Endodermal cell (in vitro differentiated cells): ENCODE data around the gene ENG. TPM values are rescaled to one million over a fixed set of nuclear protein-coding genes. Genes with fewer than 3 reads are reported as not detected.
A peak's percentile ranks its signal among the peaks of the same experiment; 100 is the strongest.

ENCODE experiments used
- DNase-seq: peaks from one replicate; pipeline ENCODE4 v3.0.0-alpha.2; 2017
- H3K27ac ChIP-seq: 2 replicates; pipeline ENCODE4 v1.5.1; 2013; ENCODE audit warnings: mild to moderate bottlenecking, low read depth, low read length, moderate library complexity
- H3K27me3 ChIP-seq: 2 replicates; pipeline ENCODE4 v1.6.1; 2013; ENCODE audit warnings: mild to moderate bottlenecking, low read length, moderate library complexity; ENCODE audit not compliant: insufficient read depth, control insufficient read depth, poor library complexity, severe bottlenecking
- H3K36me3 ChIP-seq: 2 replicates; pipeline ENCODE4 v1.7.0; 2013; ENCODE audit warnings: mild to moderate bottlenecking, low read length, moderate library complexity; ENCODE audit not compliant: control insufficient read depth, insufficient read depth
- H3K4me1 ChIP-seq: one replicate; pipeline ENCODE4 v1.7.0; 2013; ENCODE audit warnings: low read length; ENCODE audit not compliant: control insufficient read depth, insufficient read depth
- H3K4me3 ChIP-seq: 2 replicates; pipeline ENCODE4 v1.5.1; 2013; ENCODE audit warnings: mild to moderate bottlenecking, low read length, moderate library complexity
- H3K9ac ChIP-seq: 2 replicates; pipeline ENCODE4 v1.6.1; 2013; ENCODE audit warnings: mild to moderate bottlenecking, low read length, moderate library complexity; ENCODE audit not compliant: poor library complexity, severe bottlenecking; ENCODE audit errors: extremely low read depth
- H3K9me3 ChIP-seq: 2 replicates; pipeline ENCODE4 v1.6.1; 2013; ENCODE audit warnings: mild to moderate bottlenecking, low read length, moderate library complexity; ENCODE audit not compliant: control insufficient read depth
- H3K27ac Mint-ChIP-seq: 2 replicates; pipeline ENCODE4 v1.8.0; 2020; ENCODE audit warnings: mixed read lengths
- H3K27me3 Mint-ChIP-seq: 2 replicates; pipeline ENCODE4 v1.8.0; 2021; ENCODE audit warnings: mild to moderate bottlenecking, mixed read lengths; ENCODE audit not compliant: insufficient read depth
- H3K36me3 Mint-ChIP-seq: 2 replicates; pipeline ENCODE4 v1.8.0; 2020; ENCODE audit warnings: low read depth, mixed read lengths
- H3K4me1 Mint-ChIP-seq: 2 replicates; pipeline ENCODE4 v1.8.0; 2020; ENCODE audit warnings: mixed read lengths
- H3K4me3 Mint-ChIP-seq: 2 replicates; pipeline ENCODE4 v1.8.0; 2020; ENCODE audit warnings: mild to moderate bottlenecking, moderate library complexity, mixed read lengths
- H3K9me3 Mint-ChIP-seq: 2 replicates; pipeline ENCODE4 v1.8.0; 2020; ENCODE audit warnings: mild to moderate bottlenecking, mixed read lengths
- CTCF ChIP-seq: fragments of 200-600 bp; sonication (generic); conservative IDR thresholded peaks from 2 replicates; pipeline ENCODE4 v1.5.0; 2021; ENCODE audit warnings: antibody characterized with exemption, mild to moderate bottlenecking
- WGBS, 2 experiments: methylation state at CpG; one replicate each; pipeline versions ENCODE4 v1.1.5 to v1.1.7; 2013; ENCODE audit warnings: missing lambda C conversion rate in 2 of 2, mixed read lengths in 1 of 2; ENCODE audit not compliant: insufficient coverage in 1 of 2, insufficient read length in 1 of 2; 5-methylcytosine and 5-hydroxymethylcytosine counted together
- total RNA-seq, 2 donors: library from RNA; stranded (reverse); fragmentation: NEBNext Ultra II Directional in 1 of 2; extraction: Animal tissue kit (Norgen Biotek cat#: 25700) in 1 of 2; gene quantifications; 2 replicates in 1 of 2; 3 replicates in 1 of 2; pipeline ENCODE4 v1.2.1, GENCODE V29; 2021

The ENG gene
- total RNA-seq, 2 donors from 2014 or later = 2.2 to 2.4 TPM

GRCh38 chr9:127810378-127811187 lies 43.9 kb downstream of the ENG start:
- Histone ChIP-seq H3K27me3 (no peaks in the 10 kb centered on the region), H3K9ac (no peak overlapping the region), H3K36me3 (peaks cover 48% of the 10 kb centered on the region), H3K4me3 (no peak overlapping the region), H3K9me3 (no peaks in the 10 kb centered on the region), H3K27ac (no peak overlapping the region), H3K4me1 (peaks cover 8% of the 10 kb centered on the region)
- no peaks in the 10 kb centered on the region for H3K9me3 Mint-ChIP-seq
- H3K27ac Mint-ChIP-seq = no peak overlapping the region
- no peak for DNase-seq
- TF ChIP-seq CTCF = no peak
- H3K27me3 Mint-ChIP-seq = no peaks in the 10 kb centered on the region
- H3K36me3 Mint-ChIP-seq = peaks cover 39% of the 10 kb centered on the region
- 92 to 95% methylated on average over 9 to 10 of the region's 10 CpGs for WGBS, 2 experiments
- no peak overlapping the region for H3K4me3 Mint-ChIP-seq
- H3K4me1 Mint-ChIP-seq = peaks cover 6% of the 10 kb centered on the region

- H3K27me3 ChIP-seq = no peaks in the 10 kb centered on the region
- peaks cover 39% of the 10 kb centered on the region for H3K36me3 Mint-ChIP-seq
- H3K9me3 Mint-ChIP-seq = no peaks in the 10 kb centered on the region
- no peak overlapping the region for H3K27ac ChIP-seq
- no peak overlapping the region for H3K4me3 ChIP-seq
- 29 to 57% methylated on average over 10 to 43 of the region's 57 CpGs for WGBS, 2 experiments
- H3K4me1 ChIP-seq = peaks cover 8% of the 10 kb centered on the region
- H3K4me3 Mint-ChIP-seq = peak overlapping the region; percentile 15
- no peaks in the 10 kb centered on the region for H3K9me3 ChIP-seq
- no peaks in the 10 kb centered on the region for H3K27me3 Mint-ChIP-seq
- H3K36me3 ChIP-seq = peaks cover 48% of the 10 kb centered on the region
- peak; percentile 16 for TF ChIP-seq CTCF
- H3K27ac Mint-ChIP-seq = no peak overlapping the region
- H3K4me1 Mint-ChIP-seq = peaks cover 6% of the 10 kb centered on the region
- DNase-seq = peak; percentile 94
- H3K9ac ChIP-seq = no peak overlapping the region
Observed at GRCh38 chr9:127809540-127810377, 44.7 kb downstream of the ENG start.

- DNase-seq = no peak
- Histone ChIP-seq H3K4me1 (peaks cover 12% of the 10 kb centered on the region), H3K27me3 (no peaks in the 10 kb centered on the region), H3K4me3 (no peak overlapping the region), H3K9ac (no peak overlapping the region), H3K9me3 (no peaks in the 10 kb centered on the region), H3K36me3 (peaks cover 48% of the 10 kb centered on the region), H3K27ac (no peak overlapping the region)
- WGBS, 2 experiments = 86 to 90% methylated on average over 9 of the region's 9 CpGs
- Mint-ChIP-seq H3K4me1 (peaks cover 6% of the 10 kb centered on the region), H3K27ac (no peak overlapping the region), H3K36me3 (peaks cover 36% of the 10 kb centered on the region), H3K4me3 (peak overlapping the region; percentile 15), H3K27me3 (no peaks in the 10 kb centered on the region), H3K9me3 (no peaks in the 10 kb centered on the region)
- no peak for TF ChIP-seq CTCF
Observed at GRCh38 chr9:127809002-127809539, 45.4 kb downstream of the ENG start.
